ENCODE measurements around the gene FIS1.

The FIS1 gene

GRCh38 chr7:101241015-101241363 lies 3.9 kb downstream of the FIS1 start:
- DNase-seq (ENCODE audit: low spot score), result no peak
- in situ Hi-C loops (cut with MboI; ENCODE audit: low sequenced_read_pairs, unreplicated experiment), result no loop called here
- no peak for TF ChIP-seq CTCF (IDR thresholded peaks at IDR 0.05; ENCODE audit: borderline replicate concordance, control extremely low read depth, extremely low read depth, insufficient read depth, missing control alignments)

- no peak for TF ChIP-seq CTCF (IDR thresholded peaks at IDR 0.05; ENCODE audit: borderline replicate concordance, control extremely low read depth, extremely low read depth, insufficient read depth, missing control alignments)
- in situ Hi-C loops (cut with MboI; ENCODE audit: low sequenced_read_pairs, unreplicated experiment), result no loop called here
- DNase-seq (ENCODE audit: low spot score), result no peak
These were observed 4.5 kb downstream of the FIS1 start for GRCh38 chr7:101240226-101241014.

- no peak for TF ChIP-seq CTCF (IDR thresholded peaks at IDR 0.05; ENCODE audit: borderline replicate concordance, control extremely low read depth, extremely low read depth, insufficient read depth, missing control alignments)
- in situ Hi-C loops (cut with MboI; ENCODE audit: low sequenced_read_pairs, unreplicated experiment), result no loop called here
- DNase-seq (ENCODE audit: low spot score), result no peak
These were observed 5.0 kb downstream of the FIS1 start for GRCh38 chr7:101239951-101240220.

- in situ Hi-C loops (cut with MboI; ENCODE audit: low sequenced_read_pairs, unreplicated experiment), result no loop called here
- no peak for DNase-seq (ENCODE audit: low spot score)
- no peak for TF ChIP-seq CTCF (IDR thresholded peaks at IDR 0.05; ENCODE audit: borderline replicate concordance, control extremely low read depth, extremely low read depth, insufficient read depth, missing control alignments)
These were observed 5.5 kb downstream of the FIS1 start for GRCh38 chr7:101239191-101239950.

- no peak for TF ChIP-seq CTCF (IDR thresholded peaks at IDR 0.05; ENCODE audit: borderline replicate concordance, control extremely low read depth, extremely low read depth, insufficient read depth, missing control alignments)
- DNase-seq (ENCODE audit: low spot score), result no peak
- in situ Hi-C loops (cut with MboI; ENCODE audit: low sequenced_read_pairs, unreplicated experiment), result no loop called here
These were observed 6.4 kb downstream of the FIS1 start for GRCh38 chr7:101238226-101239182.

All from GM13976 (cell line).